Transverse colon (tissue), 4 donors: ENCODE results near the gene CFAP91.

Experiments used
- EP300 ChIP-seq: sonication (generic); formaldehyde crosslinking; IDR thresholded peaks from one replicate; pipeline ENCODE4 v1.6.1; 2017; ENCODE audit warnings: antibody characterized with exemption, low read depth
- POLR2A ChIP-seq: fragments of 450-650 bp; IDR thresholded peaks from one replicate; pipeline ENCODE4 v1.6.1; 2016; ENCODE audit warnings: antibody characterized with exemption, mild to moderate bottlenecking, moderate library complexity
- POLR2AphosphoS5 ChIP-seq, 3 donors: sonication (generic); formaldehyde crosslinking; IDR thresholded peaks; one replicate each; pipeline ENCODE4 v1.6.1; 2016; ENCODE audit warnings: antibody characterized with exemption in 3 of 3
- TF ChIP-seq, protein P1 (sequence below), 5 experiments: fragments of 200-600 bp in 3 of 5; fragments of 450-650 bp in 2 of 5; sonication (generic) in 3 of 5; IDR thresholded peaks; 1 replicate in 2 of 5; 2 replicates in 3 of 5; pipeline ENCODE4 v1.5.1; 2016 to 2017; ENCODE audit warnings: antibody characterized with exemption in 5 of 5, inconsistent platforms in 3 of 5, mild to moderate bottlenecking in 2 of 5, moderate library complexity in 1 of 5

- TF ChIP-seq POLR2A (no peak), POLR2AphosphoS5 (IDR thresholded peaks at IDR 0.05) (peak in 1 of 3 donors; percentile 36), EP300 (no peak)
- TF ChIP-seq, protein P1, sequence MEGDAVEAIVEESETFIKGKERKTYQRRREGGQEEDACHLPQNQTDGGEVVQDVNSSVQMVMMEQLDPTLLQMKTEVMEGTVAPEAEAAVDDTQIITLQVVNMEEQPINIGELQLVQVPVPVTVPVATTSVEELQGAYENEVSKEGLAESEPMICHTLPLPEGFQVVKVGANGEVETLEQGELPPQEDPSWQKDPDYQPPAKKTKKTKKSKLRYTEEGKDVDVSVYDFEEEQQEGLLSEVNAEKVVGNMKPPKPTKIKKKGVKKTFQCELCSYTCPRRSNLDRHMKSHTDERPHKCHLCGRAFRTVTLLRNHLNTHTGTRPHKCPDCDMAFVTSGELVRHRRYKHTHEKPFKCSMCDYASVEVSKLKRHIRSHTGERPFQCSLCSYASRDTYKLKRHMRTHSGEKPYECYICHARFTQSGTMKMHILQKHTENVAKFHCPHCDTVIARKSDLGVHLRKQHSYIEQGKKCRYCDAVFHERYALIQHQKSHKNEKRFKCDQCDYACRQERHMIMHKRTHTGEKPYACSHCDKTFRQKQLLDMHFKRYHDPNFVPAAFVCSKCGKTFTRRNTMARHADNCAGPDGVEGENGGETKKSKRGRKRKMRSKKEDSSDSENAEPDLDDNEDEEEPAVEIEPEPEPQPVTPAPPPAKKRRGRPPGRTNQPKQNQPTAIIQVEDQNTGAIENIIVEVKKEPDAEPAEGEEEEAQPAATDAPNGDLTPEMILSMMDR (IDR thresholded peaks at IDR 0.05) = no peak
Measured at GRCh38 chr3:119700269-119700919, 2.4 kb upstream of the CFAP91 start.
